H1 (cell line): ENCODE data around the gene LPP. TPM values are rescaled to one million over a fixed set of nuclear protein-coding genes. Genes with fewer than 3 reads are reported as not detected.

Experiments used
- BCL11A ChIP-seq, 2 experiments: IDR thresholded peaks; one replicate each; pipeline ENCODE4 v1.6.1; 2011; ENCODE audit warnings: low read depth in 2 of 2, low read length in 2 of 2, mild to moderate bottlenecking in 2 of 2
- BRCA1 ChIP-seq: IDR thresholded peaks from 2 replicates; pipeline ENCODE4 v1.6.1; 2012; ENCODE audit warnings: low read depth, low read length, improper control_type of control experiment
- CHD1 ChIP-seq: IDR thresholded peaks from 2 replicates; pipeline ENCODE4 v1.6.1; 2012; ENCODE audit warnings: low read depth, low read length, improper control_type of control experiment
- KDM4A ChIP-seq: IDR thresholded peaks from one replicate; pipeline ENCODE4 v1.7.1; 2012; ENCODE audit warnings: low read depth, mild to moderate bottlenecking, moderate library complexity, low read length, inconsistent platforms; ENCODE audit not compliant: severe bottlenecking
- NRF1 ChIP-seq: IDR thresholded peaks from 2 replicates; pipeline ENCODE4 v1.6.1; 2011; ENCODE audit warnings: mild to moderate bottlenecking, low read depth, low read length, improper control_type of control experiment
- PHF8 ChIP-seq: fragments of 200-600 bp; sonication (generic); conservative IDR thresholded peaks from 2 replicates; pipeline ENCODE4 v1.7.1; 2012; ENCODE audit warnings: low read depth, mild to moderate bottlenecking, inconsistent platforms, low read length, moderate library complexity
- SIX5 ChIP-seq: IDR thresholded peaks from 2 replicates; pipeline ENCODE4 v1.6.1; 2011; ENCODE audit warnings: mild to moderate bottlenecking, low read depth, low read length
- SUZ12 ChIP-seq: fragments of 200-600 bp; sonication (generic); IDR thresholded peaks from 2 replicates; pipeline ENCODE4 v1.6.1; 2012; ENCODE audit warnings: mild to moderate bottlenecking, inconsistent platforms, low read length, moderate library complexity, mixed read lengths
- polyA plus RNA-seq, 7 experiments: library from polyadenylated mRNA; depleted of rRNA in 3 of 7; stranded (reverse) in 5 of 7; unstranded in 2 of 7; fragments of >200 nt in 5 of 7; fragments of 200-250 nt in 2 of 7; gene quantifications; 1 replicate in 5 of 7; 2 replicates in 1 of 7; 4 replicates in 1 of 7; pipeline versions ENCODE4 v1.2.1 to v1.2.3, GENCODE V29; 2011 to 2013; ENCODE audit warnings: missing spikeins in 2 of 7, mixed read lengths in 2 of 7
- total RNA-seq: library from RNA; stranded (reverse); fragmentation: NEBNext Ultra II Directional; extraction: Animal tissue kit (Norgen Biotek cat#: 25700); gene quantifications from 2 replicates; pipeline ENCODE4 v1.2.1, GENCODE V29; 2021
- TF ChIP-seq, protein P1 (sequence below): fragments of 300-600 bp; sonication (generic); IDR thresholded peaks from 2 replicates; pipeline ENCODE4 v1.7.1; 2012; ENCODE audit warnings: low read length, moderate library complexity, mild to moderate bottlenecking, inconsistent platforms; ENCODE audit not compliant: insufficient replicate concordance
- TF ChIP-seq, protein P2 (sequence below): IDR thresholded peaks from 2 replicates; pipeline ENCODE4 v1.6.1; 2012; ENCODE audit warnings: inconsistent platforms

Gene LPP
- total and polyA plus RNA-seq, 2 of the 8 experiments (the other 6 are each of a cell fraction or from before 2014, with no cell fraction given): 10.0 to 53.3 TPM

DNA sequence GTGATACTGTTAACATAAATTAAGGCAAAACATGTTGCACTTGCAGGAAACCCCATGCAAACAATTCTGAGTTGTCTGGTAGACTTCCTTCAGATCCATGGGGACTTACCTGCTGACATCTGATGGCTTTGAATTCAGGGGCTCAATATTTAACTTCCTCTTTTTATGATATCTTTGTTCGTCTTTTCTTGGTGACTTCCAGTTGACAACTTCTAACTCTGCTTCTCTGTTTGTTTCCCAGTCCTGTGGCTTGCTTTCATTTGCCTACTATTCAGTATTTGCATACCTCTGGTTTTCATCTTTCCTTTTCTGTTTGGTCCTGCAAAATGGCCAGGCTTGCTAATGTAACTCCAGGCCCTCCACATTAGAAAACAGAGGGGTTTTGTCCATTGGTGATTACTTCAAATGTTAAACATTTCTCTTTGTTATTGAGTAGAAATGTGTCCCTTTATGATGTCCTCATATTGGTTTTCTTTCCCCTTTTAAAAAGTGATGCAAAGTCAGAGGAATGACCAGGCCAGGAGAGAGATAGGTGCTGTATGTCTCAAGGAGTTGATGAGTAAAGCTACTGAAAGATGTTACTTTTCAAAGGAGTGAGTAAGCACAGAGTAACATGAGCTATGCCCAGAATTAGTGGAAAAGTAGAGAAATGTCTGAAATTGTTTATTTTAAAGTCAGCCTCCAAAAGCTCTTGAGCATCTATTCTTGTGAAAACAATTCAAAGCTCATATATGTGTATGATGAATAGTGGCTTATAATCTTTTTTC, 335.9 kb downstream of the LPP start (continued):
- TF ChIP-seq, protein P1, sequence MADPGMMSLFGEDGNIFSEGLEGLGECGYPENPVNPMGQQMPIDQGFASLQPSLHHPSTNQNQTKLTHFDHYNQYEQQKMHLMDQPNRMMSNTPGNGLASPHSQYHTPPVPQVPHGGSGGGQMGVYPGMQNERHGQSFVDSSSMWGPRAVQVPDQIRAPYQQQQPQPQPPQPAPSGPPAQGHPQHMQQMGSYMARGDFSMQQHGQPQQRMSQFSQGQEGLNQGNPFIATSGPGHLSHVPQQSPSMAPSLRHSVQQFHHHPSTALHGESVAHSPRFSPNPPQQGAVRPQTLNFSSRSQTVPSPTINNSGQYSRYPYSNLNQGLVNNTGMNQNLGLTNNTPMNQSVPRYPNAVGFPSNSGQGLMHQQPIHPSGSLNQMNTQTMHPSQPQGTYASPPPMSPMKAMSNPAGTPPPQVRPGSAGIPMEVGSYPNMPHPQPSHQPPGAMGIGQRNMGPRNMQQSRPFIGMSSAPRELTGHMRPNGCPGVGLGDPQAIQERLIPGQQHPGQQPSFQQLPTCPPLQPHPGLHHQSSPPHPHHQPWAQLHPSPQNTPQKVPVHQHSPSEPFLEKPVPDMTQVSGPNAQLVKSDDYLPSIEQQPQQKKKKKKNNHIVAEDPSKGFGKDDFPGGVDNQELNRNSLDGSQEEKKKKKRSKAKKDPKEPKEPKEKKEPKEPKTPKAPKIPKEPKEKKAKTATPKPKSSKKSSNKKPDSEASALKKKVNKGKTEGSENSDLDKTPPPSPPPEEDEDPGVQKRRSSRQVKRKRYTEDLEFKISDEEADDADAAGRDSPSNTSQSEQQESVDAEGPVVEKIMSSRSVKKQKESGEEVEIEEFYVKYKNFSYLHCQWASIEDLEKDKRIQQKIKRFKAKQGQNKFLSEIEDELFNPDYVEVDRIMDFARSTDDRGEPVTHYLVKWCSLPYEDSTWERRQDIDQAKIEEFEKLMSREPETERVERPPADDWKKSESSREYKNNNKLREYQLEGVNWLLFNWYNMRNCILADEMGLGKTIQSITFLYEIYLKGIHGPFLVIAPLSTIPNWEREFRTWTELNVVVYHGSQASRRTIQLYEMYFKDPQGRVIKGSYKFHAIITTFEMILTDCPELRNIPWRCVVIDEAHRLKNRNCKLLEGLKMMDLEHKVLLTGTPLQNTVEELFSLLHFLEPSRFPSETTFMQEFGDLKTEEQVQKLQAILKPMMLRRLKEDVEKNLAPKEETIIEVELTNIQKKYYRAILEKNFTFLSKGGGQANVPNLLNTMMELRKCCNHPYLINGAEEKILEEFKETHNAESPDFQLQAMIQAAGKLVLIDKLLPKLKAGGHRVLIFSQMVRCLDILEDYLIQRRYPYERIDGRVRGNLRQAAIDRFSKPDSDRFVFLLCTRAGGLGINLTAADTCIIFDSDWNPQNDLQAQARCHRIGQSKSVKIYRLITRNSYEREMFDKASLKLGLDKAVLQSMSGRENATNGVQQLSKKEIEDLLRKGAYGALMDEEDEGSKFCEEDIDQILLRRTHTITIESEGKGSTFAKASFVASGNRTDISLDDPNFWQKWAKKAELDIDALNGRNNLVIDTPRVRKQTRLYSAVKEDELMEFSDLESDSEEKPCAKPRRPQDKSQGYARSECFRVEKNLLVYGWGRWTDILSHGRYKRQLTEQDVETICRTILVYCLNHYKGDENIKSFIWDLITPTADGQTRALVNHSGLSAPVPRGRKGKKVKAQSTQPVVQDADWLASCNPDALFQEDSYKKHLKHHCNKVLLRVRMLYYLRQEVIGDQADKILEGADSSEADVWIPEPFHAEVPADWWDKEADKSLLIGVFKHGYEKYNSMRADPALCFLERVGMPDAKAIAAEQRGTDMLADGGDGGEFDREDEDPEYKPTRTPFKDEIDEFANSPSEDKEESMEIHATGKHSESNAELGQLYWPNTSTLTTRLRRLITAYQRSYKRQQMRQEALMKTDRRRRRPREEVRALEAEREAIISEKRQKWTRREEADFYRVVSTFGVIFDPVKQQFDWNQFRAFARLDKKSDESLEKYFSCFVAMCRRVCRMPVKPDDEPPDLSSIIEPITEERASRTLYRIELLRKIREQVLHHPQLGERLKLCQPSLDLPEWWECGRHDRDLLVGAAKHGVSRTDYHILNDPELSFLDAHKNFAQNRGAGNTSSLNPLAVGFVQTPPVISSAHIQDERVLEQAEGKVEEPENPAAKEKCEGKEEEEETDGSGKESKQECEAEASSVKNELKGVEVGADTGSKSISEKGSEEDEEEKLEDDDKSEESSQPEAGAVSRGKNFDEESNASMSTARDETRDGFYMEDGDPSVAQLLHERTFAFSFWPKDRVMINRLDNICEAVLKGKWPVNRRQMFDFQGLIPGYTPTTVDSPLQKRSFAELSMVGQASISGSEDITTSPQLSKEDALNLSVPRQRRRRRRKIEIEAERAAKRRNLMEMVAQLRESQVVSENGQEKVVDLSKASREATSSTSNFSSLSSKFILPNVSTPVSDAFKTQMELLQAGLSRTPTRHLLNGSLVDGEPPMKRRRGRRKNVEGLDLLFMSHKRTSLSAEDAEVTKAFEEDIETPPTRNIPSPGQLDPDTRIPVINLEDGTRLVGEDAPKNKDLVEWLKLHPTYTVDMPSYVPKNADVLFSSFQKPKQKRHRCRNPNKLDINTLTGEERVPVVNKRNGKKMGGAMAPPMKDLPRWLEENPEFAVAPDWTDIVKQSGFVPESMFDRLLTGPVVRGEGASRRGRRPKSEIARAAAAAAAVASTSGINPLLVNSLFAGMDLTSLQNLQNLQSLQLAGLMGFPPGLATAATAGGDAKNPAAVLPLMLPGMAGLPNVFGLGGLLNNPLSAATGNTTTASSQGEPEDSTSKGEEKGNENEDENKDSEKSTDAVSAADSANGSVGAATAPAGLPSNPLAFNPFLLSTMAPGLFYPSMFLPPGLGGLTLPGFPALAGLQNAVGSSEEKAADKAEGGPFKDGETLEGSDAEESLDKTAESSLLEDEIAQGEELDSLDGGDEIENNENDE: no peak
- TF ChIP-seq KDM4A (no peak), BRCA1 (no peak), SUZ12 (no peak), CHD1 (no peak), BCL11A (IDR thresholded peaks at IDR 0.05; ENCODE audit: low read depth in 2 of 2, low read length in 2 of 2) (no peak), NRF1 (no peak), PHF8 (no peak), SIX5 (no peak)
- TF ChIP-seq, protein P2, sequence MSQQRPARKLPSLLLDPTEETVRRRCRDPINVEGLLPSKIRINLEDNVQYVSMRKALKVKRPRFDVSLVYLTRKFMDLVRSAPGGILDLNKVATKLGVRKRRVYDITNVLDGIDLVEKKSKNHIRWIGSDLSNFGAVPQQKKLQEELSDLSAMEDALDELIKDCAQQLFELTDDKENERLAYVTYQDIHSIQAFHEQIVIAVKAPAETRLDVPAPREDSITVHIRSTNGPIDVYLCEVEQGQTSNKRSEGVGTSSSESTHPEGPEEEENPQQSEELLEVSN: no peak
